ENCODE results near the gene MDM4.
A peak's percentile ranks its signal among the peaks of the same experiment; 100 is the strongest.
"Not testable (repeated sequence)": the region's sequence is repeated elsewhere in the genome, so short reads cannot be mapped to it uniquely, and the experiment has no call there.

The MDM4 gene

GRCh38 chr1:204499511-204500468 is 16.4 kb upstream of the MDM4 start:
- Histone ChIP-seq H3K4me1 (ENCODE audit: insufficient read depth, low read length) (peaks cover 8% of the 10 kb centered on the region; the same call in 1 of the 2 replicates), H3K36me3 (ENCODE audit: insufficient read depth, low read length) (no peaks in the 10 kb centered on the region), H3K9me3 (ENCODE audit: control insufficient read depth, insufficient read depth, low read length) (no peaks in the 10 kb centered on the region), H3K9ac (ENCODE audit: low read depth, low read length) (no peak overlapping the region)

- H3K4me1 ChIP-seq (ENCODE audit: insufficient read depth, low read length) = peaks cover 4% of the 10 kb centered on the region; the same call in 1 of the 2 replicates
- no peaks in the 10 kb centered on the region for H3K36me3 ChIP-seq (ENCODE audit: insufficient read depth, low read length)
- no peak overlapping the region for H3K9ac ChIP-seq (ENCODE audit: low read depth, low read length)
- H3K9me3 ChIP-seq (ENCODE audit: control insufficient read depth, insufficient read depth, low read length) = no peaks in the 10 kb centered on the region
Observed at GRCh38 chr1:204502241-204502640, 14.0 kb upstream of the MDM4 start.

- H3K9ac ChIP-seq (ENCODE audit: low read depth, low read length) = no peak overlapping the region
- no peaks in the 10 kb centered on the region for H3K9me3 ChIP-seq (ENCODE audit: control insufficient read depth, insufficient read depth, low read length)
- no peaks in the 10 kb centered on the region for H3K36me3 ChIP-seq (ENCODE audit: insufficient read depth, low read length)
- H3K4me1 ChIP-seq (ENCODE audit: insufficient read depth, low read length) = peaks cover 4% of the 10 kb centered on the region; the same call in 1 of the 2 replicates
Observed at GRCh38 chr1:204503122-204503912, 12.9 kb upstream of the MDM4 start.

- Histone ChIP-seq H3K9ac (ENCODE audit: low read depth, low read length) (no peak overlapping the region), H3K4me1 (ENCODE audit: insufficient read depth, low read length) (peaks cover 4% of the 10 kb centered on the region; the same call in 1 of the 2 replicates), H3K36me3 (ENCODE audit: insufficient read depth, low read length) (no peaks in the 10 kb centered on the region), H3K9me3 (ENCODE audit: control insufficient read depth, insufficient read depth, low read length) (no peaks in the 10 kb centered on the region)
Observed at GRCh38 chr1:204503913-204504519, 12.2 kb upstream of the MDM4 start.

- Histone ChIP-seq H3K4me1 (ENCODE audit: insufficient read depth, low read length) (peaks cover 4% of the 10 kb centered on the region; the same call in 1 of the 2 replicates), H3K9me3 (ENCODE audit: control insufficient read depth, insufficient read depth, low read length) (no peaks in the 10 kb centered on the region), H3K36me3 (ENCODE audit: insufficient read depth, low read length) (no peaks in the 10 kb centered on the region), H3K9ac (ENCODE audit: low read depth, low read length) (peak overlapping the region; percentile 99; the same call in 1 of the 2 replicates)
Observed at GRCh38 chr1:204505674-204506200, 10.5 kb upstream of the MDM4 start.

DNA sequence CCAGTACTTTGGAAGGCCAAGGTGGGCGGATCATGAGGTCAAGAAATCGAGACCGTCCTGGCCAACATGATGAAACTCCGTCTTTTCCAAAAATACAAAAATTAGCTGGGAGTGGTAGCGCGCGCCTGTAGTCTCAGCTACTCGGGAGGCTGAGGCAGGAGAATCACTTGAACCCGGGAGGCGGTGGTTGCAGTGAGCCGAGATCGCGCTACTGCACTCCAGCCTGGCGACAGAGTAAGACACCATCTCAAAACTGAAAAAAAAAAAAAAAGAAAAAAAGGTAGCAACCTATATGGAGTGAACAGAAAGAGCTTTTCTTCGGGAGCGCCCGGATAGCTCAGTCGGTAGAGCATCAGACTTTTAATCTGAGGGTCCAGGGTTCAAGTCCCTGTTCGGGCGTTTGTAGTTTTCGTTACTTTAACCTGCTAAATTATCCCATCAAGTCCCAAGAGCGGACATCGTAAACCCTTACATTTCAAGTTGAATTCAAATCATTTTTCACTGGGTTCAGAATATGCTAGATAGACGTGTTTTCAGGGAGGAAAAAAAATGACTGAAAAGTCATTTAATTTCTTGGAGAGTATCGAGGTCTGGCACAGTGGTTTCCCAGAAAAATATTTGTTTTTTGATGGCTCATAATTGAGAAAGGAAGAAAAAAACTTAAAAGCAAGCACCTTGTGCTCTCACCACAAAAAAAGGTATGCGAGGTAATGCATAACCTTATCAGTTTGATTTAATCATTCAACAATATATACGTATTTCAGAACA is 9.8 kb upstream of the MDM4 start:
- H3K36me3 ChIP-seq (ENCODE audit: insufficient read depth, low read length) = no peaks in the 10 kb centered on the region
- peak overlapping the region; percentile 99 for H3K9ac ChIP-seq (ENCODE audit: low read depth, low read length)
- H3K9me3 ChIP-seq (ENCODE audit: control insufficient read depth, insufficient read depth, low read length) = no peaks in the 10 kb centered on the region
- H3K4me1 ChIP-seq (ENCODE audit: insufficient read depth, low read length) = peaks cover 4% of the 10 kb centered on the region; the same call in 1 of the 2 replicates

GRCh38 chr1:204506969-204507316 is 9.3 kb upstream of the MDM4 start:
- H3K4me1 ChIP-seq (ENCODE audit: insufficient read depth, low read length) = peaks cover 4% of the 10 kb centered on the region; the same call in 1 of the 2 replicates
- H3K9me3 ChIP-seq (ENCODE audit: control insufficient read depth, insufficient read depth, low read length) = no peaks in the 10 kb centered on the region
- peak overlapping the region; percentile 99 for H3K9ac ChIP-seq (ENCODE audit: low read depth, low read length)
- no peaks in the 10 kb centered on the region for H3K36me3 ChIP-seq (ENCODE audit: insufficient read depth, low read length)

GRCh38 chr1:204507317-204508105 is 8.7 kb upstream of the MDM4 start:
- Histone ChIP-seq H3K9ac (ENCODE audit: low read depth, low read length) (peak overlapping the region; percentile 99), H3K36me3 (ENCODE audit: insufficient read depth, low read length) (no peaks in the 10 kb centered on the region), H3K9me3 (ENCODE audit: control insufficient read depth, insufficient read depth, low read length) (no peaks in the 10 kb centered on the region), H3K4me1 (ENCODE audit: insufficient read depth, low read length) (peaks cover 4% of the 10 kb centered on the region; the same call in 1 of the 2 replicates)

GRCh38 chr1:204509186-204509635 is 7.0 kb upstream of the MDM4 start:
- Histone ChIP-seq H3K4me1 (ENCODE audit: insufficient read depth, low read length) (no peaks in the 10 kb centered on the region), H3K9ac (ENCODE audit: low read depth, low read length) (no peak overlapping the region), H3K36me3 (ENCODE audit: insufficient read depth, low read length) (no peaks in the 10 kb centered on the region), H3K9me3 (ENCODE audit: control insufficient read depth, insufficient read depth, low read length) (no peaks in the 10 kb centered on the region)

DNA sequence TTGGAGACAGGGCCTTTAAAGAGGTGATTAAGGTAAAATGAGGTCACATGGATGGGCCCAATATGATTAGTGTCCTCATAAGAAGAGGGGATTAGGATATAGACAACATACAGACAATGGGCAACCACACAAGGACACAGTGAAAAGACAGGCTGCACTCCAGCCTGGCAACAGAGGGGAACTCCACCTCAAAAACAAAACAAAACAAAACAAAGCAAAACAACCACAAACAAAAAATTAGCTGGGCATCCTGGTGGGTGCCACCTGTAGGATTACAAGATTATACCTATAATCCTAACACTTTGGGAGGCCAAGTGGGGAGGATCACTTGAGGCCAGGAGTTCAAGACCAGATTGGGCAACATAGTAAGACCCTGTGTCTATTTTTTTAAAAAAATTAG is 4.8 kb upstream of the MDM4 start:
- no peak overlapping the region for H3K9ac ChIP-seq (ENCODE audit: low read depth, low read length)
- H3K9me3 ChIP-seq (ENCODE audit: control insufficient read depth, insufficient read depth, low read length) = no peaks in the 10 kb centered on the region
- no peaks in the 10 kb centered on the region for H3K4me1 ChIP-seq (ENCODE audit: insufficient read depth, low read length)
- H3K36me3 ChIP-seq (ENCODE audit: insufficient read depth, low read length) = no peaks in the 10 kb centered on the region

- no peak overlapping the region for H3K9ac ChIP-seq (ENCODE audit: low read depth, low read length)
- H3K36me3 ChIP-seq (ENCODE audit: insufficient read depth, low read length) = no peaks in the 10 kb centered on the region
- H3K4me1 ChIP-seq (ENCODE audit: insufficient read depth, low read length) = no peaks in the 10 kb centered on the region
- no peaks in the 10 kb centered on the region for H3K9me3 ChIP-seq (ENCODE audit: control insufficient read depth, insufficient read depth, low read length)
Observed at GRCh38 chr1:204513117-204513716, 3.0 kb upstream of the MDM4 start.

DNA sequence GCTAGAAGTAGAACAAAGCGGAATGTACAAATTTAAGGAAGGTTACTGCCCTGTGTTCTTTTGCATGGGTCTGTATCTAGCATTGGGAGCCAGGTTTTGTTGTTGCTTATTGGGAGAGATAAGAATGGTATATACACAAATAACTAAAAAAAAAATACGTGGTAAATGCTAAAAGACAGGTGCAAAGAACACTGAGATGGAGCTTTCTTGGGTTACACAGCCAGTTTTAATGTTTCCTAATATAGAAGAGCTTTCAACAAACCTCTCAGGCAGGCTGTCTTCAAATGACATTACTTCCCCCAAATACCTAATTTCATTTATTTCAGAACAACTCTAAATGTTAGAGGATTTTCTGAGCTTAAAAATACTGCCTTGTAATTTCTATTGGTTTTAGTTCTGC is 1.4 kb upstream of the MDM4 start:
- H3K4me1 ChIP-seq (ENCODE audit: insufficient read depth, low read length) = no peaks in the 10 kb centered on the region
- no peaks in the 10 kb centered on the region for H3K9me3 ChIP-seq (ENCODE audit: control insufficient read depth, insufficient read depth, low read length)
- no peak overlapping the region for H3K9ac ChIP-seq (ENCODE audit: low read depth, low read length)
- no peaks in the 10 kb centered on the region for H3K36me3 ChIP-seq (ENCODE audit: insufficient read depth, low read length)

- H3K9ac ChIP-seq (ENCODE audit: low read depth, low read length) = peak overlapping the region; percentile 58
- H3K36me3 ChIP-seq (ENCODE audit: insufficient read depth, low read length); H3K9me3 ChIP-seq (ENCODE audit: control insufficient read depth, insufficient read depth, low read length); H3K4me1 ChIP-seq (ENCODE audit: insufficient read depth, low read length): not testable (repeated sequence)
Observed at GRCh38 chr1:204517382-204517781, 1.2 kb downstream of the MDM4 start.

Data from ES-I3 (cell line).